Spleen (tissue), 7 donors: ENCODE results near the gene FMC1.

Experiments used
- CTCF ChIP-seq, 11 experiments: fragments of 200-600 bp in 7 of 11; fragments of 450-650 bp in 4 of 11; sonication (generic) in 4 of 11; IDR thresholded peaks in 8 of 11; conservative IDR thresholded peaks in 3 of 11; 1 replicate in 7 of 11; 2 replicates in 4 of 11; pipeline versions ENCODE4 v1.4.0 to v1.8.0; 2016 to 2021; ENCODE audit warnings: antibody characterized with exemption in 11 of 11, inconsistent platforms in 4 of 11, mild to moderate bottlenecking in 1 of 11
- POLR2A ChIP-seq, 3 donors: fragments of 450-650 bp; IDR thresholded peaks; one replicate each; pipeline ENCODE4 v1.5.1; 2017; ENCODE audit warnings: antibody characterized with exemption in 3 of 3, mild to moderate bottlenecking in 1 of 3
- donor health status: DM: no; HTN: no; CAD: no; lungs with moderate emphysema.
- donor health status: DM: no; HTN: no; CAD: no.
- donor health status: DM: no; HTN: no; CAD: no.

- TF ChIP-seq POLR2A (IDR thresholded peaks at IDR 0.05) (no peak), CTCF (IDR thresholded peaks at IDR 0.05 in 8 of 11, conservative IDR thresholded peaks at IDR 0.05 in 3 of 11) (no peak)
Observed at GRCh38 chr7:139351027-139351426, 9.9 kb downstream of the FMC1 start.
